A673 (cell line): Measurements from ENCODE around the gene NEURL1B. TPM values are rescaled to one million over a fixed set of nuclear protein-coding genes. Genes with fewer than 3 reads are reported as not detected.

ENCODE experiments used
- BruUV-seq: library from RNA; stranded (reverse); fragments of 400-500 nt; replicated peaks from 2 replicates; lab custom pipeline; 2021; lab: Mats Ljungman, UMichigan
- CTCF ChIA-PET: fragments of 300-600 bp; sonication (Branson Sonifier 250); formaldehyde crosslinking; loops from one replicate; lab custom pipeline; 2022; ENCODE audit warnings: antibody characterized with exemption; lab: Charles Lee
- POLR2A ChIA-PET: fragments of 300-600 bp; sonication (Branson Sonifier 250); formaldehyde crosslinking; loops from one replicate; lab custom pipeline; 2022; ENCODE audit warnings: antibody characterized with exemption; ENCODE audit not compliant: low non-redundant PET; lab: Charles Lee
- DNase-seq: peaks from one replicate; pipeline ENCODE4 v3.0.0-alpha.2; 2015; ENCODE audit warnings: low spot score
- H3K27ac ChIP-seq: fragments of 200-600 bp; sonication (generic); 2 replicates; pipeline ENCODE4 v1.5.1; 2016; ENCODE audit warnings: mixed run types, low read depth, mild to moderate bottlenecking, mixed read lengths, antibody characterized with exemption, low read length; ENCODE audit not compliant: poor library complexity, severe bottlenecking
- H3K27me3 ChIP-seq: fragments of 200-600 bp; sonication (generic); replicated peaks from 2 replicates; pipeline ENCODE4 v1.6.1; 2017; ENCODE audit warnings: mixed run types, low read depth, mild to moderate bottlenecking, mixed read lengths, antibody characterized with exemption, low read length; ENCODE audit not compliant: insufficient read depth, poor library complexity
- H3K36me3 ChIP-seq: fragments of 200-600 bp; sonication (generic); 2 replicates; pipeline ENCODE4 v1.6.1; 2016; ENCODE audit warnings: mixed run types, mild to moderate bottlenecking, mixed read lengths, antibody characterized with exemption, low read length; ENCODE audit not compliant: insufficient read depth, poor library complexity, severe bottlenecking
- H3K4me1 ChIP-seq: fragments of 200-600 bp; sonication (generic); 2 replicates; pipeline ENCODE4 v1.6.1; 2017; ENCODE audit warnings: mixed run types, mild to moderate bottlenecking, mixed read lengths, antibody characterized with exemption, low read length; ENCODE audit not compliant: insufficient read depth, poor library complexity, severe bottlenecking
- H3K4me3 ChIP-seq: fragments of 200-600 bp; sonication (generic); 2 replicates; pipeline ENCODE4 v1.5.1; 2016; ENCODE audit warnings: low read depth, mixed run types, mild to moderate bottlenecking, mixed read lengths, low read length; ENCODE audit not compliant: poor library complexity, severe bottlenecking
- H3K9me3 ChIP-seq: fragments of 200-600 bp; sonication (generic); 2 replicates; pipeline ENCODE4 v1.6.1; 2016; ENCODE audit warnings: mixed run types, low read depth, mild to moderate bottlenecking, mixed read lengths, antibody characterized with exemption, low read length; ENCODE audit not compliant: poor library complexity, severe bottlenecking
- CTCF ChIP-seq: fragments of 300-800, 200-600 bp; sonication (generic); conservative IDR thresholded peaks from 2 replicates; pipeline ENCODE4 v1.5.1; 2017; ENCODE audit warnings: low read depth, mild to moderate bottlenecking, antibody characterized with exemption, low read length, moderate library complexity, mixed read lengths
- EZH2 ChIP-seq: fragments of 200-600 bp; sonication (generic); IDR thresholded peaks from 2 replicates; pipeline ENCODE4 v1.6.1; 2017; ENCODE audit warnings: borderline replicate concordance, low read depth, mild to moderate bottlenecking, mixed read lengths, antibody characterized with exemption, low read length; ENCODE audit not compliant: poor library complexity, severe bottlenecking
- intact Hi-C: fragments of 100-400 bp; cut with micrococcal nuclease; formaldehyde crosslinking; loops from one replicate; pipeline ENCODE4 v1.10.0; 2022; ENCODE audit not compliant: unreplicated experiment
- total RNA-seq: library from RNA; stranded (reverse); gene quantifications from 2 replicates; pipeline ENCODE4 v1.2.3, GENCODE V29; 2021

NEURL1B gene
- total RNA-seq, 1 experiment from 2014 or later = 5.1 TPM

- DNase-seq = no peak
- no TSS peak for BruUV-seq
Measured at GRCh38 chr5:172688349-172689217, 47.5 kb downstream of the NEURL1B start.

GRCh38 chr5:172689218-172689572, 48.1 kb downstream of the NEURL1B start:
- Histone ChIP-seq H3K27ac (no peak overlapping the region), H3K4me3 (no peak overlapping the region), H3K36me3 (no peaks in the 10 kb centered on the region), H3K4me1 (no peaks in the 10 kb centered on the region), H3K9me3 (no peaks in the 10 kb centered on the region), H3K27me3 (no peaks in the 10 kb centered on the region)
- CTCF ChIA-PET = no interaction called here
- POLR2A ChIA-PET = no interaction called here
- BruUV-seq = no TSS peak
- intact Hi-C loops = no loop called here
- no peak for TF ChIP-seq CTCF
- DNase-seq = no peak

More at GRCh38 chr5:172688349-172689217, 47.5 kb downstream of the NEURL1B start:
- H3K36me3 ChIP-seq = no peaks in the 10 kb centered on the region
- no peaks in the 10 kb centered on the region for H3K27me3 ChIP-seq
- TF ChIP-seq EZH2 (no peak), CTCF (no peak)
- intact Hi-C loops = no loop called here
- no peaks in the 10 kb centered on the region for H3K4me1 ChIP-seq
- CTCF ChIA-PET = interaction anchor here (0.6 kb wide), 1 partner anchor 227 kb away, joined by 10 read pairs; no protein-coding TSS in a partner anchor
- POLR2A ChIA-PET = no interaction called here
- H3K27ac ChIP-seq = no peak overlapping the region
- H3K9me3 ChIP-seq = no peaks in the 10 kb centered on the region
- H3K4me3 ChIP-seq = no peak overlapping the region

GRCh38 chr5:172689801-172690200, 48.7 kb downstream of the NEURL1B start:
- Histone ChIP-seq H3K4me1 (no peaks in the 10 kb centered on the region), H3K36me3 (no peaks in the 10 kb centered on the region), H3K27me3 (no peaks in the 10 kb centered on the region), H3K4me3 (no peak overlapping the region), H3K27ac (no peak overlapping the region), H3K9me3 (no peaks in the 10 kb centered on the region)
- ChIA-PET CTCF (no interaction called here), POLR2A (no interaction called here)
- no TSS peak for BruUV-seq
- TF ChIP-seq EZH2 (no peak), CTCF (no peak)
- no peak for DNase-seq
- intact Hi-C loops = no loop called here
